GM12878 (cell line): Measurements from ENCODE around the gene HEXB. TPM values are rescaled to one million over a fixed set of nuclear protein-coding genes. Genes with fewer than 3 reads are reported as not detected.

Source experiments
- ATAC-seq: fragments of 200-7000 bp; cut with Tn5 transposase; 3 replicates; pipeline ENCODE4 v1.9.1; 2020; ENCODE audit warnings: mild to moderate bottlenecking, moderate library complexity
- BruUV-seq: library from RNA; stranded (reverse); fragments of 400-500 nt; replicated peaks from 2 replicates; lab custom pipeline; 2021; lab: Mats Ljungman, UMichigan
- CTCF ChIA-PET: fragments of 300-600 bp; sonication (Branson Sonifier 250); formaldehyde crosslinking; extraction: SDS; loops from one replicate; lab custom pipeline; 2021; ENCODE audit warnings: inconsistent platforms; lab: Yijun Ruan, JAX
- POLR2A ChIA-PET: fragments of 350-600 bp; formaldehyde crosslinking; extraction: SDS; loops from one replicate; lab custom pipeline; 2021; ENCODE audit warnings: inconsistent platforms; lab: Charles Lee
- RAD21 ChIA-PET: fragments of 300-600 bp; sonication (Branson Sonifier 250); formaldehyde crosslinking; loops from one replicate; lab custom pipeline; 2023; ENCODE audit warnings: antibody characterized with exemption; ENCODE audit not compliant: unreplicated experiment; lab: Charles Lee
- SMC1A ChIA-PET: fragments of 300-600 bp; sonication (Branson Sonifier 250); formaldehyde crosslinking; loops from one replicate; lab custom pipeline; 2023; ENCODE audit not compliant: unreplicated experiment, uncharacterized antibody; lab: Charles Lee
- DNase-seq: peaks from one replicate; pipeline ENCODE4 v3.0.0-alpha.2; 2011; ENCODE audit warnings: low read depth, low spot score
- FAIRE-seq: peaks from 3 replicates; lab custom pipeline; 2011; peaks lifted over from hg19 to GRCh38; lab: Jason Lieb, UNC
- H2AFZ ChIP-seq: 2 replicates; pipeline ENCODE4 v1.6.0; 2011; ENCODE audit warnings: low read depth, low read length, control low read depth; ENCODE audit not compliant: control insufficient read depth
- H3K27ac ChIP-seq: 2 replicates; pipeline ENCODE4 v1.5.1; 2011; ENCODE audit warnings: control low read depth; ENCODE audit not compliant: control insufficient read depth, insufficient read depth
- H3K27me3 ChIP-seq, 2 experiments: replicated peaks in 1 of 2; 2 replicates each; pipeline versions ENCODE4 v1.6.0 to v1.6.1; 2011; ENCODE audit warnings: low read length in 1 of 2; ENCODE audit not compliant: control insufficient read depth in 2 of 2, insufficient read depth in 2 of 2
- H3K36me3 ChIP-seq, 2 experiments: 2 replicates each; pipeline ENCODE4 v1.5.1; 2011; ENCODE audit warnings: low read length in 1 of 2; ENCODE audit not compliant: control insufficient read depth in 2 of 2, insufficient read depth in 2 of 2
- H3K4me1 ChIP-seq: 2 replicates; pipeline ENCODE4 v1.6.1; 2011; ENCODE audit warnings: mild to moderate bottlenecking, low read length, moderate library complexity, mixed read lengths; ENCODE audit not compliant: control insufficient read depth, insufficient read depth
- H3K4me2 ChIP-seq: 2 replicates; pipeline ENCODE4 v1.6.0; 2011; ENCODE audit warnings: control low read depth; ENCODE audit not compliant: control insufficient read depth, insufficient read depth
- H3K4me3 ChIP-seq: fragments of 200-600 bp; sonication (generic); 2 replicates; pipeline ENCODE4 v1.5.1; 2016
- H3K79me2 ChIP-seq: 2 replicates; pipeline ENCODE4 v1.6.0; 2011; ENCODE audit warnings: low read length; ENCODE audit not compliant: control insufficient read depth, insufficient read depth
- H3K9ac ChIP-seq: 2 replicates; pipeline ENCODE4 v1.8.0; 2011; ENCODE audit warnings: low read length, control low read depth, mixed read lengths; ENCODE audit not compliant: control insufficient read depth, insufficient read depth
- H3K9me3 ChIP-seq: replicated peaks from 3 replicates; pipeline ENCODE4 v1.5.1; 2011; ENCODE audit warnings: mild to moderate bottlenecking, low read length; ENCODE audit not compliant: control insufficient read depth, insufficient read depth
- H4K20me1 ChIP-seq: 2 replicates; pipeline ENCODE4 v1.6.0; 2011; ENCODE audit not compliant: control insufficient read depth, insufficient read depth
- ATF7 ChIP-seq: fragments of 450-650 bp; IDR thresholded peaks from 2 replicates; pipeline ENCODE4 v1.6.1; 2016; ENCODE audit warnings: low read depth, mild to moderate bottlenecking
- BRCA1 ChIP-seq: IDR thresholded peaks from 2 replicates; pipeline ENCODE4 v1.6.1; 2011; ENCODE audit warnings: low read depth, low read length, improper control_type of control experiment
- EGR1 ChIP-seq, 2 experiments: IDR thresholded peaks; 1 replicate in 1 of 2; 2 replicates in 1 of 2; pipeline ENCODE4 v1.6.1; 2011 to 2012; ENCODE audit warnings: low read depth in 2 of 2, low read length in 2 of 2, borderline replicate concordance in 1 of 2, mild to moderate bottlenecking in 1 of 2, moderate library complexity in 1 of 2
- HDAC6 ChIP-seq: fragments of 200-600 bp; sonication (generic); IDR thresholded peaks from one replicate; pipeline ENCODE4 v1.8.0; 2017; ENCODE audit warnings: antibody characterized with exemption; ENCODE audit not compliant: unreplicated experiment
- IKZF1 ChIP-seq: fragments of 450-650 bp; conservative IDR thresholded peaks from 2 replicates; pipeline ENCODE4 v1.6.1; 2017; ENCODE audit warnings: antibody characterized with exemption, mild to moderate bottlenecking
- KAT2A ChIP-seq: conservative IDR thresholded peaks from 2 replicates; pipeline ENCODE4 v1.6.1; 2011; ENCODE audit warnings: low read depth, low read length; ENCODE audit not compliant: control insufficient read depth
- MTA2 ChIP-seq: fragments of 450-650 bp; IDR thresholded peaks from 2 replicates; pipeline ENCODE4 v1.6.1; 2016; ENCODE audit warnings: low read depth, mild to moderate bottlenecking, moderate library complexity
- NBN ChIP-seq: fragments of 450-650 bp; IDR thresholded peaks from 2 replicates; pipeline ENCODE4 v1.6.1; 2016
- NFIC ChIP-seq: IDR thresholded peaks from 2 replicates; pipeline ENCODE4 v1.6.1; 2012; ENCODE audit warnings: low read depth, mild to moderate bottlenecking, inconsistent platforms, low read length, moderate library complexity
- PAX5 ChIP-seq: IDR thresholded peaks from 2 replicates; pipeline ENCODE4 v1.6.1; 2011; ENCODE audit warnings: low read depth, low read length, borderline replicate concordance
- POLR2A ChIP-seq: IDR thresholded peaks from 2 replicates; pipeline ENCODE4 v1.6.1; 2011; ENCODE audit warnings: low read depth, mild to moderate bottlenecking, low read length
- RFX5 ChIP-seq: IDR thresholded peaks from 2 replicates; pipeline ENCODE4 v1.6.1; 2011; ENCODE audit warnings: low read depth, low read length, improper control_type of control experiment
- SMAD5 ChIP-seq: IDR thresholded peaks from 2 replicates; pipeline ENCODE4 v1.6.1; 2016; ENCODE audit warnings: antibody characterized with exemption, low read depth
- TCF12 ChIP-seq: IDR thresholded peaks from 2 replicates; pipeline ENCODE4 v1.6.1; 2011; ENCODE audit warnings: low read depth, mild to moderate bottlenecking, low read length
- WGBS: methylation state at CpG from one replicate; pipeline ENCODE4 v1.1.6; 2016; ENCODE audit warnings: low lambda C conversion rate; ENCODE audit not compliant: insufficient replicate concordance, insufficient coverage; ENCODE audit errors: missing lambda C conversion rate; 5-methylcytosine and 5-hydroxymethylcytosine counted together
- in situ Hi-C: fragments of 300-500 bp; cut with MboI; formaldehyde crosslinking; loops from 9 replicates; pipeline ENCODE4 v1.14.3; 2018; ENCODE audit warnings: mixed read lengths
- intact Hi-C: fragments of 100-400 bp; cut with micrococcal nuclease; formaldehyde crosslinking; loops from one replicate; pipeline ENCODE4 v1.14.2; 2022; ENCODE audit not compliant: unreplicated experiment
- polyA plus RNA-seq, 11 experiments: library from polyadenylated mRNA; depleted of rRNA in 4 of 11; unstranded in 6 of 11; stranded (reverse) in 5 of 11; fragments of >200 nt; fragmentation: Nextera tagmentation in 4 of 11; fragmentation: Illumina TruSeq in 1 of 11; extraction: Ambion mirVana in 4 of 11; extraction: Trizol in 1 of 11; gene quantifications; 1 replicate in 1 of 11; 2 replicates in 10 of 11; pipeline versions ENCODE4 v1.2.1 to v1.2.3, GENCODE V29; 2011 to 2016; ENCODE audit warnings: inconsistent platforms in 2 of 11, missing spikeins in 2 of 11, low read depth in 1 of 11
- total RNA-seq, 4 experiments: library from RNA; depleted of rRNA in 3 of 4; stranded (reverse); fragments of >200 nt in 3 of 4; fragmentation: Illumina TruSeq in 1 of 4; extraction: Trizol in 1 of 4; gene quantifications; 2 replicates each; pipeline versions ENCODE4 v1.2.1 to v1.2.3, GENCODE V29; 2013 to 2021
- TF ChIP-seq, protein P1 (sequence below), 3 experiments: IDR thresholded peaks in 2 of 3; conservative IDR thresholded peaks in 1 of 3; 2 replicates each; pipeline ENCODE4 v1.5.1; 2011; ENCODE audit warnings: low read depth in 3 of 3, low read length in 3 of 3, mild to moderate bottlenecking in 3 of 3, control low read depth in 2 of 3, moderate library complexity in 2 of 3, inconsistent platforms in 1 of 3, mixed read lengths in 1 of 3; ENCODE audit not compliant: control insufficient read depth in 2 of 3, insufficient read depth in 1 of 3; ENCODE audit errors: extremely low read depth in 1 of 3

Gene HEXB
- total and polyA plus RNA-seq, 10 of the 15 experiments (the other 5 are each of a cell fraction or from before 2014, with no cell fraction given), result 13.5 to 76.0 (median 42.6) TPM

DNA sequence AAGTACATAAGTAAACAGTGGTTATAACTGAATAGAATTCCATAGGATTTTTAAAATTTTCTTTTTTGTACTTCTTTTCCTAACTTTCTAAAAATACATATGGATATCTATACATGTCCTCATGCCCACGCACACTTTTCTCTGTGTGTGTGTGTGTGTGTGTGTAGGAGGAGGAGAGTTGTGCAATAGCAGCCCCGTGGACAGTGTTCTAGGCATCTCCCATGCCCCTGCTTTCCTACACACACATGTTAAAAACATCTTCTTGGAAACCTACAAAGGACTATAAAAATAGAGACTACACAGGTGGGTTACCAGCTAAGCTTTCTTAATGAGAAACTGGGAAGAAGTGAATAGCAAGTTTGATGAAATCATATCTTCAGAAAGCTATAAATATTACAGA lies 19.8 kb upstream of the HEXB start:
- CTCF ChIA-PET, result interaction anchor here (0.6 kb wide), 1 partner anchor 23 kb away, joined by 3 read pairs; no protein-coding TSS in a partner anchor
- no peaks in the 10 kb centered on the region for H3K4me1 ChIP-seq
- H3K4me2 ChIP-seq, result no peak overlapping the region
- no TSS peak for BruUV-seq
- no peaks in the 10 kb centered on the region for H3K36me3 ChIP-seq
- SMC1A ChIA-PET, result no interaction called here
- in situ Hi-C loops, result no loop called here
- H3K27me3 ChIP-seq, result peaks cover 0 to 2% of the 10 kb centered on the region in 2 experiments; a peak in 1 of 4 replicates
- no peak overlapping the region for H3K4me3 ChIP-seq
- RAD21 ChIA-PET, result no interaction called here
- H3K27ac ChIP-seq, result no peak overlapping the region
- POLR2A ChIA-PET, result no interaction called here
- intact Hi-C loops, result no loop called here
- H2AFZ ChIP-seq, result no peak overlapping the region
- ATAC-seq, result no peak
- no peak for DNase-seq
- no peak for FAIRE-seq
- no peaks in the 10 kb centered on the region for H3K79me2 ChIP-seq
- no peaks in the 10 kb centered on the region; the same call in 2 of the 3 replicates for H3K9me3 ChIP-seq
- no peak overlapping the region for H3K9ac ChIP-seq
- no peaks in the 10 kb centered on the region for H4K20me1 ChIP-seq
- 0% methylated on average over 2 of the region's 2 CpGs for WGBS
- TF ChIP-seq NFIC (no peak), IKZF1 (no peak), BRCA1 (no peak), NBN (no peak)

- 0% methylated on average over 1 of the region's 1 CpG for WGBS
- intact Hi-C loops (no loop called here), in situ Hi-C loops (no loop called here)
- TF ChIP-seq PAX5 (no peak), KAT2A (no peak), TCF12 (no peak), ATF7 (no peak), MTA2 (no peak), EGR1 (IDR thresholded peaks at IDR 0.05; ENCODE audit: borderline replicate concordance in 1 of 2, low read depth in 2 of 2, low read length in 2 of 2) (no peak), POLR2A (no peak), HDAC6 (no peak), SMAD5 (no peak), RFX5 (no peak)
- TF ChIP-seq, protein P1, sequence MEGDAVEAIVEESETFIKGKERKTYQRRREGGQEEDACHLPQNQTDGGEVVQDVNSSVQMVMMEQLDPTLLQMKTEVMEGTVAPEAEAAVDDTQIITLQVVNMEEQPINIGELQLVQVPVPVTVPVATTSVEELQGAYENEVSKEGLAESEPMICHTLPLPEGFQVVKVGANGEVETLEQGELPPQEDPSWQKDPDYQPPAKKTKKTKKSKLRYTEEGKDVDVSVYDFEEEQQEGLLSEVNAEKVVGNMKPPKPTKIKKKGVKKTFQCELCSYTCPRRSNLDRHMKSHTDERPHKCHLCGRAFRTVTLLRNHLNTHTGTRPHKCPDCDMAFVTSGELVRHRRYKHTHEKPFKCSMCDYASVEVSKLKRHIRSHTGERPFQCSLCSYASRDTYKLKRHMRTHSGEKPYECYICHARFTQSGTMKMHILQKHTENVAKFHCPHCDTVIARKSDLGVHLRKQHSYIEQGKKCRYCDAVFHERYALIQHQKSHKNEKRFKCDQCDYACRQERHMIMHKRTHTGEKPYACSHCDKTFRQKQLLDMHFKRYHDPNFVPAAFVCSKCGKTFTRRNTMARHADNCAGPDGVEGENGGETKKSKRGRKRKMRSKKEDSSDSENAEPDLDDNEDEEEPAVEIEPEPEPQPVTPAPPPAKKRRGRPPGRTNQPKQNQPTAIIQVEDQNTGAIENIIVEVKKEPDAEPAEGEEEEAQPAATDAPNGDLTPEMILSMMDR (IDR thresholded peaks at IDR 0.05 in 2 of 3, conservative IDR thresholded peaks at IDR 0.05 in 1 of 3; ENCODE audit: control insufficient read depth in 2 of 3, extremely low read depth in 1 of 3, insufficient read depth in 1 of 3, low read depth in 3 of 3, low read length in 3 of 3), result no peak
- H3K9ac ChIP-seq, result no peak overlapping the region
- ChIA-PET CTCF (no interaction called here), POLR2A (no interaction called here), SMC1A (no interaction called here), RAD21 (no interaction called here)
- no peak for FAIRE-seq
- H4K20me1 ChIP-seq, result no peaks in the 10 kb centered on the region
- H2AFZ ChIP-seq, result no peak overlapping the region
- H3K4me2 ChIP-seq, result no peak overlapping the region
- no peaks in the 10 kb centered on the region for H3K4me1 ChIP-seq
- DNase-seq, result no peak
- ATAC-seq, result no peak
- no peaks in the 10 kb centered on the region for H3K79me2 ChIP-seq
- H3K27me3 ChIP-seq, result peaks cover 0 to 2% of the 10 kb centered on the region in 2 experiments; a peak in 1 of 4 replicates
- no peak overlapping the region for H3K27ac ChIP-seq
- H3K36me3 ChIP-seq, result no peaks in the 10 kb centered on the region
- H3K4me3 ChIP-seq, result no peak overlapping the region
- peaks cover 2% of the 10 kb centered on the region; the same call in 1 of the 3 replicates for H3K9me3 ChIP-seq
- no TSS peak for BruUV-seq
These were observed 19.2 kb upstream of the HEXB start for GRCh38 chr5:74665816-74666215.
